Smooth muscle cell (in vitro differentiated cells): ENCODE measurements around the gene NCOA3. TPM values are rescaled to one million over a fixed set of nuclear protein-coding genes. Genes with fewer than 3 reads are reported as not detected.

ENCODE experiments used
- DNase-seq: peaks from one replicate; lab custom pipeline; 2025; ENCODE audit not compliant: unreplicated experiment; lab: John Stamatoyannopoulos, UW
- H2AFZ ChIP-seq: fragments of 200-600 bp; sonication (generic); 2 replicates; pipeline ENCODE4 v1.6.0; 2016; ENCODE audit warnings: antibody characterized with exemption, low read depth, mild to moderate bottlenecking
- H3F3A ChIP-seq: fragments of 200-600 bp; sonication (generic); 2 replicates; pipeline ENCODE4 v1.6.0; 2017; ENCODE audit warnings: antibody characterized with exemption, low read depth
- H3K27ac ChIP-seq: fragments of 200-600 bp; sonication (generic); 2 replicates; pipeline ENCODE4 v1.5.1; 2016; ENCODE audit warnings: low read depth, mild to moderate bottlenecking
- H3K27me3 ChIP-seq: fragments of 200-600 bp; sonication (generic); 2 replicates; pipeline ENCODE4 v1.6.1; 2016; ENCODE audit warnings: low read depth, mild to moderate bottlenecking
- H3K36me3 ChIP-seq: fragments of 200-600 bp; sonication (generic); 2 replicates; pipeline ENCODE4 v1.5.1; 2016; ENCODE audit warnings: low read depth
- H3K4me1 ChIP-seq: fragments of 200-600 bp; sonication (generic); 2 replicates; pipeline ENCODE4 v1.5.1; 2016; ENCODE audit warnings: low read depth
- H3K4me2 ChIP-seq: fragments of 200-600 bp; sonication (generic); 2 replicates; pipeline ENCODE4 v1.6.0; 2016; ENCODE audit warnings: mild to moderate bottlenecking
- H3K4me3 ChIP-seq: fragments of 200-600 bp; sonication (generic); 2 replicates; pipeline ENCODE4 v1.5.1; 2016; ENCODE audit warnings: mild to moderate bottlenecking
- H3K79me2 ChIP-seq: fragments of 200-600 bp; sonication (generic); 2 replicates; pipeline ENCODE4 v1.6.0; 2016; ENCODE audit warnings: low read depth, mild to moderate bottlenecking
- H3K9ac ChIP-seq: fragments of 200-600 bp; sonication (generic); 2 replicates; pipeline ENCODE4 v1.6.0; 2016; ENCODE audit warnings: low read depth
- H3K9me3 ChIP-seq: fragments of 200-600 bp; sonication (generic); replicated peaks from 2 replicates; pipeline ENCODE4 v1.5.1; 2016; ENCODE audit warnings: low read depth
- H4K20me1 ChIP-seq: fragments of 200-600 bp; sonication (generic); 2 replicates; pipeline ENCODE4 v1.6.0; 2016; ENCODE audit warnings: low read depth
- WGBS: methylation state at CpG from one replicate; pipeline ENCODE4 v1.1.7; 2016; ENCODE audit warnings: low lambda C conversion rate; 5-methylcytosine and 5-hydroxymethylcytosine counted together
- polyA plus RNA-seq: library from polyadenylated mRNA; unstranded; fragments of >200 nt; fragmentation: Nextera tagmentation; extraction: Ambion mirVana; gene quantifications from 2 replicates; pipeline ENCODE4 v1.2.1, GENCODE V29; 2016
- total RNA-seq: library from RNA; depleted of rRNA; stranded (reverse); fragments of >200 nt; gene quantifications from 2 replicates; pipeline ENCODE4 v1.2.3, GENCODE V29; 2014
- TF ChIP-seq, protein P1 (sequence below): fragments of 200-600 bp; sonication (generic); IDR thresholded peaks from 2 replicates; pipeline ENCODE4 v1.5.1; 2017; ENCODE audit warnings: borderline replicate concordance, mild to moderate bottlenecking, antibody characterized with exemption; ENCODE audit not compliant: insufficient read depth, poor library complexity, severe bottlenecking

NCOA3 gene
- total and polyA plus RNA-seq, 2 experiments from 2014 or later = 6.0 to 28.4 TPM

DNA sequence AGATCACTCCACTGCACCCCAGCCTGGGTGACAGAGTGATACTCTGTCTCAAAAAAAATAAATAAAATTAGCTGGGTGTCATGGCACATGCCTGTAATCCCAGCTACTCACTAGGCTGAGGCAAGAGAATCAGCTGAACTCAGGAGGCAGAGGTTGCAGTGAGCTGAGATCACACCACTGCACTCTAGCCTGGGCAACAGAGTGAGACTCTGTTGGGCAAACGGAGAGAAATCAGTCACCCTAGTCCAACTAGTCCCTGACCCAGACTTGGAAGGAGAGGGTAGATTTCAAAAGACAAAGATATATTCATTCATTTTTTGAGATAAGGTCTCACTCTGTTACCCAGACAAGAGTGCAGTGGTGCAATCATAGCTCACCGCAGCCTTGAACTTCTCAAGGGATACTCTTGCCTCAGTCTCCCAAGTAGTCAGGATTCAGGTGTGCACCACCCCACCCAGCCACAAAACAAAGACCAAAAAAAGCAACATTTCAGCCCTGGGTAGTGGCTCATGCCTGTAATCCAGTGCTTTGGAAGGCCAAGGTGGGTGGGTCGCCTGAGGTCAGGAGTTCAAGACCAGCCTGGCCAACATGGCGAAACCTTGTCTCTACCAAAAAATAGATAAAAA is 26.2 kb upstream of the NCOA3 start:
- WGBS = 94% methylated on average over 4 of the region's 4 CpGs
- no peak overlapping the region for H2AFZ ChIP-seq

DNA sequence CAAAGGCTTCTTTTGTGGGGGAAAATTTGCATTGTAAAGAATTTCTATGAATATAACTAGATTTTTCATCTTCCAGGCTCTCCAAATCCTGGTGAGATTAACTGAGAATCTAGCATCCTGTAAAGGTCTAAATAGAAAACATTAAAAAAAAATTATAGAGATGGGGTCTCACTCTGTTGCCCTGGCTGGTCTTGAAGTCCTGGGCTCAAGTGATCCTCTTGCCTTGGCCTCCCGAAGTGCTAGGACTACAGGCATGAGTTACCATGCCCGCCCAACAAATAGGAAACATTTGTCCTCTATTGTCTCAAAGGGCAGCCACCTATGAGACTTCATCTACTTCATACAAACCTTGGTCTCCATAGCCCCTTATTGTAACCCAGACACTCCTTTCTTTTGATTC is 25.2 kb upstream of the NCOA3 start:
- H4K20me1 ChIP-seq = no peaks in the 10 kb centered on the region
- H3K79me2 ChIP-seq = no peaks in the 10 kb centered on the region
- no peak overlapping the region for H2AFZ ChIP-seq
- no peak overlapping the region for H3K9ac ChIP-seq
- DNase-seq = no peak
- H3K4me3 ChIP-seq = no peak overlapping the region
- no peaks in the 10 kb centered on the region for H3K4me1 ChIP-seq
- H3K4me2 ChIP-seq = no peak overlapping the region
- no peaks in the 10 kb centered on the region for H3K27me3 ChIP-seq
- WGBS = 98% methylated on average over 2 of the region's 2 CpGs
- no peaks in the 10 kb centered on the region for H3F3A ChIP-seq
- no peak overlapping the region for H3K27ac ChIP-seq
- H3K36me3 ChIP-seq = no peaks in the 10 kb centered on the region
- TF ChIP-seq, protein P1, sequence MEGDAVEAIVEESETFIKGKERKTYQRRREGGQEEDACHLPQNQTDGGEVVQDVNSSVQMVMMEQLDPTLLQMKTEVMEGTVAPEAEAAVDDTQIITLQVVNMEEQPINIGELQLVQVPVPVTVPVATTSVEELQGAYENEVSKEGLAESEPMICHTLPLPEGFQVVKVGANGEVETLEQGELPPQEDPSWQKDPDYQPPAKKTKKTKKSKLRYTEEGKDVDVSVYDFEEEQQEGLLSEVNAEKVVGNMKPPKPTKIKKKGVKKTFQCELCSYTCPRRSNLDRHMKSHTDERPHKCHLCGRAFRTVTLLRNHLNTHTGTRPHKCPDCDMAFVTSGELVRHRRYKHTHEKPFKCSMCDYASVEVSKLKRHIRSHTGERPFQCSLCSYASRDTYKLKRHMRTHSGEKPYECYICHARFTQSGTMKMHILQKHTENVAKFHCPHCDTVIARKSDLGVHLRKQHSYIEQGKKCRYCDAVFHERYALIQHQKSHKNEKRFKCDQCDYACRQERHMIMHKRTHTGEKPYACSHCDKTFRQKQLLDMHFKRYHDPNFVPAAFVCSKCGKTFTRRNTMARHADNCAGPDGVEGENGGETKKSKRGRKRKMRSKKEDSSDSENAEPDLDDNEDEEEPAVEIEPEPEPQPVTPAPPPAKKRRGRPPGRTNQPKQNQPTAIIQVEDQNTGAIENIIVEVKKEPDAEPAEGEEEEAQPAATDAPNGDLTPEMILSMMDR = no peak
- no peaks in the 10 kb centered on the region for H3K9me3 ChIP-seq

More for the DNA sequence above, 26.2 kb upstream of the NCOA3 start:
- H3K79me2 ChIP-seq = no peaks in the 10 kb centered on the region
- TF ChIP-seq, protein P1 = no peak
- H3K4me1 ChIP-seq = no peaks in the 10 kb centered on the region
- H3K27ac ChIP-seq = no peak overlapping the region
- H3K27me3 ChIP-seq = no peaks in the 10 kb centered on the region
- no peaks in the 10 kb centered on the region for H3K9me3 ChIP-seq
- H3K4me2 ChIP-seq = no peak overlapping the region
- no peaks in the 10 kb centered on the region for H4K20me1 ChIP-seq
- H3K4me3 ChIP-seq = no peak overlapping the region
- no peaks in the 10 kb centered on the region for H3F3A ChIP-seq
- no peak for DNase-seq
- no peaks in the 10 kb centered on the region for H3K36me3 ChIP-seq
- H3K9ac ChIP-seq = no peak overlapping the region

DNA sequence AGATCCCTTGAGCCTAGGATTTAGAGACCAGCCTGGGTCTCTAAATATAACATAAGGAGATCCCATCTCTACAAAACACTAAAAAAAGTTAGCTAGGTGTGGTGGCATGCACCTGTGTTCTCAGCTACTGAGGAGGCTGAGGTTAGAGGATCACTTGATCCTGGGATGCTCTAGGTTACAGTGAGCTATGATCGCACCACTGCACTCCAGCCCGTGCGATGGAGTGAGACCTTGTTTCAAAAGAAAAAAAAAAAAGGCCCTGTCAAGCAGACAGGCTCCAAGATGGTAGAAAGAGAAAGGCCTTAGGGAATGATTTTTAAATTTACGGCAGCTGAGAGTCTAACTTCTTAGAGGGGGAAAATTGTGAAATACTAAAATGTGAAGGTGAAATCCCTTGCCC is 22.6 kb upstream of the NCOA3 start:
- H3K4me2 ChIP-seq = no peak overlapping the region
- WGBS = 94% methylated on average over 4 of the region's 4 CpGs
- no peaks in the 10 kb centered on the region for H3K79me2 ChIP-seq
- no peaks in the 10 kb centered on the region for H3K4me1 ChIP-seq
- H2AFZ ChIP-seq = no peak overlapping the region
- TF ChIP-seq, protein P1 = no peak
- no peak overlapping the region for H3K27ac ChIP-seq
- H3K27me3 ChIP-seq = no peaks in the 10 kb centered on the region
- H3K4me3 ChIP-seq = no peak overlapping the region
- H3F3A ChIP-seq = no peaks in the 10 kb centered on the region
- H3K36me3 ChIP-seq = no peaks in the 10 kb centered on the region
- no peak for DNase-seq
- H3K9me3 ChIP-seq = no peaks in the 10 kb centered on the region
- H4K20me1 ChIP-seq = no peaks in the 10 kb centered on the region
- H3K9ac ChIP-seq = no peak overlapping the region

DNA sequence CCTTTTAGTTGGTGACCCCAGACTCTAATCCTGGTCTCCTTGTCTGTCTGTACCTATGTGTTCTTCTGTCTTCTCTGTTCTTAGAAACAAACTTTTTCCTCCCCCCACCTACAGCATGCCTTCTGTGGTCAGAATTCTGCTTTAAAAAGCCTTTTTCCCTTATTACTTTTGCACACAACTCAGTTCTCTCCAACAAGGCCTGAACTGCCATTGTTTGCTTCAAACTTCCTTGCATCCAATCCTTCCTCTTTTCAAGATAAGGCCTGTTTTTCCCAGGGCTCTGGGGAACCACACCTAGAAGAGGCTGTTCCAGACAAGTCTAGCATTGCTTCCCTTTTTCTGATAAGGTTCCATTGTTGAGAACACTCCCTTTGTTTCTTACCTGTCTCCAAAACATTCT is 22.2 kb upstream of the NCOA3 start:
- TF ChIP-seq, protein P1 = no peak
- Histone ChIP-seq H3K9me3 (no peaks in the 10 kb centered on the region), H3K27me3 (no peaks in the 10 kb centered on the region)

More for the DNA sequence above, 22.2 kb upstream of the NCOA3 start:
- Histone ChIP-seq H3K36me3 (no peaks in the 10 kb centered on the region), H3K9ac (no peak overlapping the region), H4K20me1 (no peaks in the 10 kb centered on the region), H3K79me2 (no peaks in the 10 kb centered on the region), H3K4me1 (no peaks in the 10 kb centered on the region), H3K4me2 (no peak overlapping the region), H3K27ac (no peak overlapping the region), H3F3A (no peaks in the 10 kb centered on the region), H2AFZ (peak overlapping the region; percentile 66), H3K4me3 (no peak overlapping the region)
- DNase-seq = no peak
